Kidney epithelial cell (primary cell): ENCODE results near the gene ZMYND11. TPM values are rescaled to one million over a fixed set of nuclear protein-coding genes. Genes with fewer than 3 reads are reported as not detected.

ENCODE experiments used
- DNase-seq: peaks from one replicate; pipeline ENCODE4 v3.0.0-alpha.2; 2010; ENCODE audit warnings: low read depth
- H3K27me3 ChIP-seq: 2 replicates; pipeline ENCODE4 v1.6.0; 2011; ENCODE audit warnings: low read length; ENCODE audit not compliant: control insufficient read depth, insufficient read depth
- H3K36me3 ChIP-seq: 2 replicates; pipeline ENCODE4 v1.5.1; 2011; ENCODE audit warnings: low read length; ENCODE audit not compliant: control insufficient read depth, insufficient read depth
- H3K4me3 ChIP-seq: 2 replicates; pipeline ENCODE4 v1.5.1; 2011; ENCODE audit warnings: low read depth, mild to moderate bottlenecking, control low read depth, low read length
- total RNA-seq: library from RNA; depleted of rRNA; stranded (reverse); fragments of >200 nt; gene quantifications from 2 replicates; pipeline ENCODE4 v1.2.3, GENCODE V29; 2015
- TF ChIP-seq, protein P1 (sequence below): IDR thresholded peaks from 2 replicates; pipeline ENCODE4 v1.5.1; 2011; ENCODE audit warnings: mild to moderate bottlenecking, moderate library complexity, low read length, control low read depth, inconsistent platforms; ENCODE audit not compliant: insufficient read depth, poor library complexity, severe bottlenecking

Gene ZMYND11
- total RNA-seq, 1 donor from 2014 or later: 60.0 TPM

DNA sequence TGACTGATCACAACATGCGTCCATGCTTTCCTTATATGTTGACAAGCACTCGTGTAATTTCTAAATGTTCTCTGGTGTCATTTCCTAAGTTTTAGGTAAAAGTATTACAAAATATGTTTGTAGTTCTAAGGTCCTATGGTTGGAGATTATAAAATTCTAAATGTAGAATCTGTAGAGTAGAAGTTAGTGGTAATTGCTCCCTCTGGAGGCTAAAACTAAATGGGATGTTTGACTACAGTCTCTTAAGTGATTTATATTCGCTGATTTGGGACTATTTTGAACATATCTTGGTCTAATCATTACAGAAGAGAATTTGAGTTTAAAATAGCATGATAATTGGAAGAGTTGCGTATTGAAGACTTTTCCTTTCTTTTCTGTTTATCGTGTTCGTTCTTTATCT is 74.1 kb downstream of the ZMYND11 start:
- Histone ChIP-seq H3K27me3 (no peaks in the 10 kb centered on the region), H3K36me3 (no peaks in the 10 kb centered on the region), H3K4me3 (no peak overlapping the region)
- no peak for DNase-seq
- TF ChIP-seq, protein P1, sequence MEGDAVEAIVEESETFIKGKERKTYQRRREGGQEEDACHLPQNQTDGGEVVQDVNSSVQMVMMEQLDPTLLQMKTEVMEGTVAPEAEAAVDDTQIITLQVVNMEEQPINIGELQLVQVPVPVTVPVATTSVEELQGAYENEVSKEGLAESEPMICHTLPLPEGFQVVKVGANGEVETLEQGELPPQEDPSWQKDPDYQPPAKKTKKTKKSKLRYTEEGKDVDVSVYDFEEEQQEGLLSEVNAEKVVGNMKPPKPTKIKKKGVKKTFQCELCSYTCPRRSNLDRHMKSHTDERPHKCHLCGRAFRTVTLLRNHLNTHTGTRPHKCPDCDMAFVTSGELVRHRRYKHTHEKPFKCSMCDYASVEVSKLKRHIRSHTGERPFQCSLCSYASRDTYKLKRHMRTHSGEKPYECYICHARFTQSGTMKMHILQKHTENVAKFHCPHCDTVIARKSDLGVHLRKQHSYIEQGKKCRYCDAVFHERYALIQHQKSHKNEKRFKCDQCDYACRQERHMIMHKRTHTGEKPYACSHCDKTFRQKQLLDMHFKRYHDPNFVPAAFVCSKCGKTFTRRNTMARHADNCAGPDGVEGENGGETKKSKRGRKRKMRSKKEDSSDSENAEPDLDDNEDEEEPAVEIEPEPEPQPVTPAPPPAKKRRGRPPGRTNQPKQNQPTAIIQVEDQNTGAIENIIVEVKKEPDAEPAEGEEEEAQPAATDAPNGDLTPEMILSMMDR: peak; percentile 15

DNA sequence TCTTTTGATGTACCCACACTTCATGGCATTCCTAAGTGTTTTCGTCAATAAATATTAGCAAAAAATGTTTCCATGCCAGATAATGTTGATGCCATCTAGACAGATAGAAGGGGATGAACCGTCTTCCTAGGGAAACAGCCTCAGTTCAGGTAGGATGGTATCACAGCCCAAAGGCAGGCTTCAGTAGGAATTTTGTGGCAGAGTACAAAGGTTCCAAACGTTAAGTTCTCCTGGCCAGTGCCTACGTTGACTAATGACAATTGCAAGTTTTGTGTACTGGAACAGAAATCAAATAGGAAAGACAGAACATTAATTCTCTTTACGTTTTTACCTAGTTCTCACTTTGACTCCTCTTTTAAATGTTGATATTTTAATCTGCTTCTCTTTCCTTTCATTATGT is 75.0 kb downstream of the ZMYND11 start:
- DNase-seq: no peak
- H3K27me3 ChIP-seq: no peaks in the 10 kb centered on the region
- TF ChIP-seq, protein P1: no peak
- no peak overlapping the region for H3K4me3 ChIP-seq
- no peaks in the 10 kb centered on the region for H3K36me3 ChIP-seq

DNA sequence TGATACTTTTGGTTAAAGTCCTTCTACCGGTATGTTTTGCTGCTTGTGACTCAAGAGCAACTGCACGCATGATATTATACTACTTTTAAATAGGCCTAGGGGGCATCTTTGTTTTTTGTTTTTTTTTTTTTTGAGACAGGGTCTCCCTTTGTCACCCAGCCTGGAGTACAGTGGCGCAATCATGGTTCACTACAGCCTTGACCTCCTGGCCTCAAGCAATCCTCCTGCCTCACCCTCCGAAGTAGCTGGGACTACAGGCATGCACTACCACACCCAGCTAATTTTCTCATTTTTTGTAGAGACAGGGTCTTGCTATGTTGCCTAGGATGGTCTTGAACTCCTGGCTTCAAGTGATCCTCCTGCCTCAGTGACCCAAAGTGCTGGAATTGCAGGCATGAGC is 80.2 kb downstream of the ZMYND11 start:
- no peak overlapping the region for H3K4me3 ChIP-seq
- no peaks in the 10 kb centered on the region for H3K27me3 ChIP-seq
- TF ChIP-seq, protein P1: no peak

DNA sequence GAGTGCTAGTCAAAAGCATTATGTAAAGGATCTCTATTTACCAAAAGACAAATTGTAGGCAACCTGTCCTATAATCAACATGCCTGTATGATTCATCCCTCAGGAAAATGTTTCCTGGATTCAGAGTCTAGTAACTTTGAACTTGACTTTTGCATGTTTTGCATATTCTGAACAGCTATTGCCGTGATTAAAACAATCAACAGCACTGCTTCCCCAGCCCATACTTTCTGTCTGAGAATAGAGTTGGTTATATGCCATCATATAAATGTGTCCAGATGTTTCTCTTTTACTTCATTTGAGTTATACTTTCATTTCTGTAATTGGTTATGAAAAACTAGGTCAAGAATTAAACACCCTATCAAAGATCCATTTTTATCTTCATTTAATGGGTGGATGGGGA is 83.5 kb downstream of the ZMYND11 start:
- Histone ChIP-seq H3K27me3 (no peaks in the 10 kb centered on the region), H3K36me3 (no peaks in the 10 kb centered on the region), H3K4me3 (no peak overlapping the region)
- TF ChIP-seq, protein P1: no peak
- DNase-seq: no peak

More for the DNA sequence above, 80.2 kb downstream of the ZMYND11 start:
- no peaks in the 10 kb centered on the region for H3K36me3 ChIP-seq
- no peak for DNase-seq

DNA sequence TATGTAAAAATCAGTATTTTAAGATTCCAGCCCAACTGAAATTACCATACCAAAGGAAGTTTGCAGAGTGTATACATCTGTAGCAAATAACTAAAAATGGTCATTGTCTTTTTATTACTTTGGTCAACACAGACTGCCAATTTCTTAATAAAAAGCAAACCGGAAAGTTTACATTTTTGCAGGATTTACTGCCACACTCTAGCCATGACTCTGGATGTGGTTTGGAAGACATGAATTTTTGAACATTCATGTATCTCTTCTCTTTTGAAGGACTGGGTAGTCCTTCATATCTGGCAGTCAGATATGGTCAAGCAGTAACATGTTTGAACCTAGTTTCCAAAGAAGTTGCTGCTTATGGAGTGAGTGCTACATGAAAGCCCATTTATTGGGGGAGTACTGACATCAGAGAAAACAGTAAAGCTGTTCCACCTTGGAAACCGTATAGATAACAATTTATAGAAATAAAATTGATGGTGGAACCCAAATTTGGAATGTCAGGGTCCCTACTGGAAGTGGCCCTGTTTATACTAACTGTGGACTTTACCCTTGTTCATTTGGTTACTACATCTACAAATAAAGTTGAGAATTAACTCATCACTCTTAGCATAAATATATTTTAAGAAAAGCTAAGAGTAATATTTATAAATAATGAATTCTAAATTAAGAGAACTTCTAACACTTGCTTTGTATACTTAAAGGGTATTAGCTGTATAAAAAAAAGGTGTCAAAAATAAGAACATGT is 84.6 kb downstream of the ZMYND11 start:
- TF ChIP-seq, protein P1: no peak
- no peak overlapping the region for H3K4me3 ChIP-seq
- no peaks in the 10 kb centered on the region for H3K36me3 ChIP-seq
- no peak for DNase-seq
- no peaks in the 10 kb centered on the region for H3K27me3 ChIP-seq

DNA sequence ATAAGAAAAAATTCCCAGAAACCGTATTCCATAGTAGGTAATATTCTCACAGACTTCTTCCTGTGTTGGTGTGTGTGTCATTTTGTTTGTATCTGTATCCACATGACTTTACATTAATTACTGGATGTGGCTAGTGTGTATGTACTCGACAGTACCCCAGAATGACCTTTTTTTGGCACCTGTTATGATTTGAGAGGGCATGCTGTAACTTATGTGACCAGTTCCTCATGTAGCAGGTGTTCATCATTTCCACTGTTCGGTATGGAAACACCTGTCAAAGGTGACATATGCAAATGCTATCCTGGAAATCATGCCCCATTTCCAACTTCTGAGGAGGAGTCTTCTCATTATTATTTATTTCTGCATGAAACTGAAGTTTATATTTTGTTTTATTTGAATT is 89.3 kb downstream of the ZMYND11 start:
- H3K4me3 ChIP-seq: no peak overlapping the region
- H3K36me3 ChIP-seq: no peaks in the 10 kb centered on the region
- TF ChIP-seq, protein P1: no peak
- H3K27me3 ChIP-seq: no peaks in the 10 kb centered on the region
- no peak for DNase-seq
